Glutamatergic neuron (in vitro differentiated cells): ENCODE measurements around the gene ELP4. TPM values are rescaled to one million over a fixed set of nuclear protein-coding genes. Genes with fewer than 3 reads are reported as not detected.

Experiments
- DNase-seq: peaks from one replicate; pipeline ENCODE4 v3.0.0; 2022
- H3K27ac Mint-ChIP-seq: one replicate; pipeline ENCODE4 v1.8.0; 2020; ENCODE audit warnings: mild to moderate bottlenecking, mixed read lengths, inconsistent platforms; ENCODE audit not compliant: unreplicated experiment
- H3K27me3 Mint-ChIP-seq: one replicate; pipeline ENCODE4 v1.8.0; 2020; ENCODE audit warnings: mild to moderate bottlenecking, moderate library complexity, mixed read lengths, inconsistent platforms; ENCODE audit not compliant: unreplicated experiment
- H3K36me3 Mint-ChIP-seq: one replicate; pipeline ENCODE4 v1.8.0; 2020; ENCODE audit warnings: mild to moderate bottlenecking, mixed read lengths, inconsistent platforms; ENCODE audit not compliant: unreplicated experiment
- H3K4me1 Mint-ChIP-seq: one replicate; pipeline ENCODE4 v1.8.0; 2020; ENCODE audit warnings: mild to moderate bottlenecking, low read depth, mixed read lengths, inconsistent platforms; ENCODE audit not compliant: unreplicated experiment
- H3K4me3 Mint-ChIP-seq: one replicate; pipeline ENCODE4 v1.8.0; 2020; ENCODE audit warnings: mild to moderate bottlenecking, mixed read lengths, inconsistent platforms; ENCODE audit not compliant: unreplicated experiment
- H3K9me3 Mint-ChIP-seq: one replicate; pipeline ENCODE4 v1.8.0; 2020; ENCODE audit warnings: mild to moderate bottlenecking, moderate library complexity, mixed read lengths, inconsistent platforms; ENCODE audit not compliant: unreplicated experiment
- total RNA-seq: library from RNA; stranded (reverse); fragmentation: NEBNext Ultra II Directional; extraction: Animal tissue kit (Norgen Biotek cat#: 25700); gene quantifications from one replicate; pipeline ENCODE4 v1.2.1, GENCODE V29; 2021; ENCODE audit not compliant: unreplicated experiment
- TF ChIP-seq, protein P1 (sequence below): fragments of 200-600 bp; sonication (generic); IDR thresholded peaks from one replicate; pipeline ENCODE4 v1.5.0; 2021; ENCODE audit not compliant: partially characterized antibody, unreplicated experiment

The ELP4 gene
- total RNA-seq, 1 donor from 2014 or later: 9.9 TPM

DNA sequence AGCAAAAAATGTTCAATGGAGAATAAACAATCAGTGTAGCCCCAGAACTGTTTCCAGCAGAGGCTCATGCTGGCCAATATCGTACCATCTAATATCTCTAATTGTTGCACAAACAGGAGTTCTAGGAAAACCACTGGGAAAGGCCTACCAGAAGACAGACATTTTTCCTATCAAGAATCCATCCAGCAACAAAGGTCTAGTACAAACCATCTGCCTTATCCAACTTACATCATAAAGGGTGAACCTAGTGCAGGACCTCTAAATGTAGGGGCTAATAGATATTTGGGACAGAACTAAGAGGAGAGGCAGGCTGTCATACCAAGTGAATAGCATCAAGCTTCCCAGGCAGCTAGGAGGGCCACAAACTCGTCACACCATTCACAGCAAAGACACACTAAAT, 282.9 kb downstream of the ELP4 start:
- peaks cover 2% of the 10 kb centered on the region for H3K9me3 Mint-ChIP-seq
- H3K27me3 Mint-ChIP-seq: peaks cover 15% of the 10 kb centered on the region
- TF ChIP-seq, protein P1, sequence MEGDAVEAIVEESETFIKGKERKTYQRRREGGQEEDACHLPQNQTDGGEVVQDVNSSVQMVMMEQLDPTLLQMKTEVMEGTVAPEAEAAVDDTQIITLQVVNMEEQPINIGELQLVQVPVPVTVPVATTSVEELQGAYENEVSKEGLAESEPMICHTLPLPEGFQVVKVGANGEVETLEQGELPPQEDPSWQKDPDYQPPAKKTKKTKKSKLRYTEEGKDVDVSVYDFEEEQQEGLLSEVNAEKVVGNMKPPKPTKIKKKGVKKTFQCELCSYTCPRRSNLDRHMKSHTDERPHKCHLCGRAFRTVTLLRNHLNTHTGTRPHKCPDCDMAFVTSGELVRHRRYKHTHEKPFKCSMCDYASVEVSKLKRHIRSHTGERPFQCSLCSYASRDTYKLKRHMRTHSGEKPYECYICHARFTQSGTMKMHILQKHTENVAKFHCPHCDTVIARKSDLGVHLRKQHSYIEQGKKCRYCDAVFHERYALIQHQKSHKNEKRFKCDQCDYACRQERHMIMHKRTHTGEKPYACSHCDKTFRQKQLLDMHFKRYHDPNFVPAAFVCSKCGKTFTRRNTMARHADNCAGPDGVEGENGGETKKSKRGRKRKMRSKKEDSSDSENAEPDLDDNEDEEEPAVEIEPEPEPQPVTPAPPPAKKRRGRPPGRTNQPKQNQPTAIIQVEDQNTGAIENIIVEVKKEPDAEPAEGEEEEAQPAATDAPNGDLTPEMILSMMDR: no peak
- H3K36me3 Mint-ChIP-seq: no peaks in the 10 kb centered on the region
- H3K4me1 Mint-ChIP-seq: peaks cover 25% of the 10 kb centered on the region
- no peak for DNase-seq
- no peak overlapping the region for H3K4me3 Mint-ChIP-seq
- no peak overlapping the region for H3K27ac Mint-ChIP-seq

DNA sequence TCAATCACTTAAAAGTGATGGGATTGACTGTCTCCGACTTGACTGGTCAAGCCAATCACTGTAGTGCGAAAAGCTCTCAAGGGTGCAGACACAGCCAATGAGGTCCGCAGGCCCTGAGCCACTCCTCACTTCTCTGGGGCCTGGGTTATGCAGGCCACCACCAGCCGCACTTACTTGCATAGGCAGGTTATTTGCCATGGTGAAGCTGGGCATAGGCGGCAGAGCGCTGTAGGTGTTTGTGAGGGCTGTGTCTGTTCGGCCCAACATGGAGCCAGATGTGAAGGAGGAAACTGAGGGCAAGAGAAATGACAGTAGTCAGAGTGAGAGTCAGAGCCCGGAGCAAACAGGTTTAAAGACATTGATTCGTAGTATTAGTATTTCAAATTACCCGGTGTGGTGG, 283.7 kb downstream of the ELP4 start:
- peaks cover 16% of the 10 kb centered on the region for H3K27me3 Mint-ChIP-seq
- H3K4me1 Mint-ChIP-seq: peaks cover 21% of the 10 kb centered on the region
- TF ChIP-seq, protein P1: no peak
- DNase-seq: no peak
- peaks cover 2% of the 10 kb centered on the region for H3K9me3 Mint-ChIP-seq
- no peak overlapping the region for H3K4me3 Mint-ChIP-seq
- no peaks in the 10 kb centered on the region for H3K36me3 Mint-ChIP-seq
- H3K27ac Mint-ChIP-seq: no peak overlapping the region

DNA sequence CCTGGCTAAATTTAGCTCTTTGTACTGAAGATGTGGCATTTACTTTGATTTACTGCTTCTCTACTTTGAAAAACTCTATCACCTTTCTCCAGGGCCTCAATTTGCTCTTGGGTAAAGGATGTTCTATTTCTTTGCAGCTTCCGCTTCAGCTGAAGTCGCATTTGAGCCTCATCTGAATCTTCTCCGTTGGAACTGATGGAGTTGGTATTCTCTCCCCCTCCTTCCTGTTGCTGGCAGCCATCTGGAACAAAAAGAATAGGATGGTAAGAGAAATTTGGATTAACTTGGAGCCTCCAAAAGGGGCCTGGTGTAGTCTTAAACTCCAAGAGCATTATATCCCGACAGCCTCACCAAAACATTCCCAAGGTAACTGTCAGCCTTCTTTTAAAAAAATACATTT, 285.0 kb downstream of the ELP4 start:
- H3K4me3 Mint-ChIP-seq: no peak overlapping the region
- peaks cover 16% of the 10 kb centered on the region for H3K27me3 Mint-ChIP-seq
- H3K36me3 Mint-ChIP-seq: no peaks in the 10 kb centered on the region
- H3K4me1 Mint-ChIP-seq: peaks cover 14% of the 10 kb centered on the region
- peaks cover 2% of the 10 kb centered on the region for H3K9me3 Mint-ChIP-seq
- DNase-seq: no peak
- no peak overlapping the region for H3K27ac Mint-ChIP-seq
- TF ChIP-seq, protein P1: no peak

DNA sequence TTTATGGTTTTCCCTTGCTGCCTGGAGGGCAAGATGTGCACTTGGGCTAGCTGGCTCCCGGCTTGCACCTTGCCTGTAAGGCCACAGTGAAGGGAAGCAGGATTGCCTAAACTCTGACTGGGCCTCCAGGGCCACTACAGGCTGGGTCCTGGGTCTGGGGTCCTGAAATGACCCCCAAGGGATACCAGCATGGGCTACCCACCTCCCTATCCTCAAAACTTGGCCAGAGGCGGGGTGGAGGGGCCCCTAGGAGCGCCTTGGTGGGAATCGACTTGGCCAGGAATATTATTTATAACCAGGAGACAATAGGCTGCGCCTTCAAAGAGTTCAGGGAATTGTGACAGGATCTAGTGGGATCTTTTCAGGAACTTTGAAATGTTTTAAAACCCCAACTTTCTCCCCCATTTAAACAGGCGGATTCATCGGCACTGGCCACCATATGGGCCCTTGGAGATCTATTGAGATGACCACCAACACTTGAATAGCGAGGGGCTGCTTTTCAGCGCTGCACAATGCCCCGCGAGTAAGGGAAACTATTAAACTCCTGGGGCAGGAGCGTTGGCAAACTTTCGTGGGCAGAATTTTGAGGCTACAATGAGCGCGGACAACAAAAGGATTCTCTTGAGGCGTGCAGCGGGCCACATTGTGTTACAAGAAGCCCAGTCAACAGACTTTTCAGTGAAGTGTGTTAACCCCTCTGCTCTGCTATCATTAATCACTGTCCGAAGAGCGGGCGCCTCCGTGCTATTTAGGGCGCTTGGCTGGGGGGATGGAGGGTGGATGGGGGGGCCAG, 286.3 kb downstream of the ELP4 start:
- Mint-ChIP-seq H3K27ac (no peak overlapping the region), H3K9me3 (peaks cover 2% of the 10 kb centered on the region), H3K4me3 (no peak overlapping the region), H3K27me3 (peaks cover 20% of the 10 kb centered on the region), H3K4me1 (peaks cover 18% of the 10 kb centered on the region), H3K36me3 (no peaks in the 10 kb centered on the region)
- TF ChIP-seq, protein P1: no peak
- DNase-seq: no peak

DNA sequence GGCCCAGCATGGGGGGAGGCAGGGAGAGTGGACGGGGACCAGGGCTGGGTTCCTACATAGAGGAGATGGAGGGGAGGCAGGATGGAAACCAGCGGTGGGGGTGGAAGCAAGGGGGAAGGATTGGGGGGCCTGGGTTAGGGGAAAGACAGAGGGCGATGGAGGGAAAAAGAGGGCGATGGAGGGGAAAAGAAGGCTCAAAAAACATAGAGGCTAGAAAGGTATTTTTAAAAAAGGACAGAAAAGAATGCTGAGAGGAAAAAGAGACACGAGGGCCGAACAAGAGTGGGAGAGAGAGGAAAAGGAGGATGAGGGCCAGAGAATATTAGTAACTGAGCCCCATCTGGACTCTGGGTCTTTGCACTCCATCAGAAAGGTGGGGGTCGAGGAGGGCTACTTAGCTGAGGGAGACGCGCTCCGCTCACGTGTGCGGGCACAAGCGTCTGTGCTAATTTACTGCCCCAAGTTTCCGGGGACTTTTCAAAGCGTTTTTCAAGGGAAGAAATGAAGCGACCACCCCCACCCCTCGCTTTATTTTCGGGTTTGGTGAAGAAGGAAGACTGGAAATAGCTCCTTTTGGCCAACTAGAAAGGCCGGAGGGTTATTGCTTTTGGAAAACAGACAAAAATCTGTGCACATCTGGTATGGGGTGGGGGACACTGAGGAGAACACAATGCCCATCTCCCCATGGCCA, 287.1 kb downstream of the ELP4 start:
- Mint-ChIP-seq H3K9me3 (peaks cover 2% of the 10 kb centered on the region), H3K36me3 (no peaks in the 10 kb centered on the region), H3K27me3 (peaks cover 27% of the 10 kb centered on the region), H3K27ac (no peak overlapping the region), H3K4me3 (peak overlapping the region; percentile 34), H3K4me1 (peaks cover 24% of the 10 kb centered on the region)
- TF ChIP-seq, protein P1: no peak
- no peak for DNase-seq
